GM12878 (cell line): Measurements from ENCODE around the gene TMPRSS3. TPM values are rescaled to one million over a fixed set of nuclear protein-coding genes. Genes with fewer than 3 reads are reported as not detected.

Source experiments
- ATAC-seq: fragments of 200-7000 bp; cut with Tn5 transposase; 3 replicates; pipeline ENCODE4 v1.9.1; 2020; ENCODE audit warnings: mild to moderate bottlenecking, moderate library complexity
- BruUV-seq: library from RNA; stranded (reverse); fragments of 400-500 nt; replicated peaks from 2 replicates; lab custom pipeline; 2021; lab: Mats Ljungman, UMichigan
- CTCF ChIA-PET: fragments of 300-600 bp; sonication (Branson Sonifier 250); formaldehyde crosslinking; extraction: SDS; loops from one replicate; lab custom pipeline; 2021; ENCODE audit warnings: inconsistent platforms; lab: Yijun Ruan, JAX
- POLR2A ChIA-PET: fragments of 350-600 bp; formaldehyde crosslinking; extraction: SDS; loops from one replicate; lab custom pipeline; 2021; ENCODE audit warnings: inconsistent platforms; lab: Charles Lee
- RAD21 ChIA-PET: fragments of 300-600 bp; sonication (Branson Sonifier 250); formaldehyde crosslinking; loops from one replicate; lab custom pipeline; 2023; ENCODE audit warnings: antibody characterized with exemption; ENCODE audit not compliant: unreplicated experiment; lab: Charles Lee
- SMC1A ChIA-PET: fragments of 300-600 bp; sonication (Branson Sonifier 250); formaldehyde crosslinking; loops from one replicate; lab custom pipeline; 2023; ENCODE audit not compliant: unreplicated experiment, uncharacterized antibody; lab: Charles Lee
- DNase-seq: peaks from one replicate; pipeline ENCODE4 v3.0.0-alpha.2; 2011; ENCODE audit warnings: low read depth, low spot score
- FAIRE-seq: peaks from 3 replicates; lab custom pipeline; 2011; peaks lifted over from hg19 to GRCh38; lab: Jason Lieb, UNC
- H2AFZ ChIP-seq: 2 replicates; pipeline ENCODE4 v1.6.0; 2011; ENCODE audit warnings: low read depth, low read length, control low read depth; ENCODE audit not compliant: control insufficient read depth
- H3K27ac ChIP-seq: 2 replicates; pipeline ENCODE4 v1.5.1; 2011; ENCODE audit warnings: control low read depth; ENCODE audit not compliant: control insufficient read depth, insufficient read depth
- H3K27me3 ChIP-seq, 2 experiments: replicated peaks in 1 of 2; 2 replicates each; pipeline versions ENCODE4 v1.6.0 to v1.6.1; 2011; ENCODE audit warnings: low read length in 1 of 2; ENCODE audit not compliant: control insufficient read depth in 2 of 2, insufficient read depth in 2 of 2
- H3K36me3 ChIP-seq, 2 experiments: 2 replicates each; pipeline ENCODE4 v1.5.1; 2011; ENCODE audit warnings: low read length in 1 of 2; ENCODE audit not compliant: control insufficient read depth in 2 of 2, insufficient read depth in 2 of 2
- H3K4me1 ChIP-seq: 2 replicates; pipeline ENCODE4 v1.6.1; 2011; ENCODE audit warnings: mild to moderate bottlenecking, low read length, moderate library complexity, mixed read lengths; ENCODE audit not compliant: control insufficient read depth, insufficient read depth
- H3K4me2 ChIP-seq: 2 replicates; pipeline ENCODE4 v1.6.0; 2011; ENCODE audit warnings: control low read depth; ENCODE audit not compliant: control insufficient read depth, insufficient read depth
- H3K4me3 ChIP-seq: fragments of 200-600 bp; sonication (generic); 2 replicates; pipeline ENCODE4 v1.5.1; 2016
- H3K79me2 ChIP-seq: 2 replicates; pipeline ENCODE4 v1.6.0; 2011; ENCODE audit warnings: low read length; ENCODE audit not compliant: control insufficient read depth, insufficient read depth
- H3K9ac ChIP-seq: 2 replicates; pipeline ENCODE4 v1.8.0; 2011; ENCODE audit warnings: low read length, control low read depth, mixed read lengths; ENCODE audit not compliant: control insufficient read depth, insufficient read depth
- H3K9me3 ChIP-seq: replicated peaks from 3 replicates; pipeline ENCODE4 v1.5.1; 2011; ENCODE audit warnings: mild to moderate bottlenecking, low read length; ENCODE audit not compliant: control insufficient read depth, insufficient read depth
- H4K20me1 ChIP-seq: 2 replicates; pipeline ENCODE4 v1.6.0; 2011; ENCODE audit not compliant: control insufficient read depth, insufficient read depth
- CUX1 ChIP-seq: IDR thresholded peaks from 2 replicates; pipeline ENCODE4 v1.6.1; 2012; ENCODE audit warnings: improper control_type of control experiment, low read depth, low read length; ENCODE audit not compliant: insufficient replicate concordance
- EED ChIP-seq: sonication (generic); IDR thresholded peaks from 2 replicates; pipeline ENCODE4 v1.6.1; 2016; ENCODE audit warnings: antibody characterized with exemption, low read depth
- MYC ChIP-seq: IDR thresholded peaks from 2 replicates; pipeline ENCODE4 v1.6.1; 2011; ENCODE audit warnings: mild to moderate bottlenecking, low read length, moderate library complexity, inconsistent platforms; ENCODE audit not compliant: insufficient read depth, insufficient replicate concordance, insufficient read length, severe bottlenecking
- NRF1 ChIP-seq: conservative IDR thresholded peaks from 2 replicates; pipeline ENCODE4 v1.6.1; 2011; ENCODE audit warnings: mild to moderate bottlenecking, low read depth, low read length, improper control_type of control experiment
- PML ChIP-seq: IDR thresholded peaks from 2 replicates; pipeline ENCODE4 v1.6.1; 2012; ENCODE audit warnings: low read length, inconsistent platforms
- POLR2A ChIP-seq: IDR thresholded peaks from 2 replicates; pipeline ENCODE4 v1.6.1; 2011; ENCODE audit warnings: low read depth, mild to moderate bottlenecking, low read length
- POU2F2 ChIP-seq: IDR thresholded peaks from 3 replicates; pipeline ENCODE4 v1.6.1; 2011; ENCODE audit warnings: low read depth, mild to moderate bottlenecking, low read length, borderline replicate concordance
- RCOR1 ChIP-seq: conservative IDR thresholded peaks from 2 replicates; pipeline ENCODE4 v1.6.1; 2012; ENCODE audit warnings: low read depth, low read length, improper control_type of control experiment
- SIN3A ChIP-seq: IDR thresholded peaks from 2 replicates; pipeline ENCODE4 v1.6.1; 2012; ENCODE audit warnings: low read depth, low read length, improper control_type of control experiment
- STAT1 ChIP-seq: fragments of 450-650 bp; conservative IDR thresholded peaks from 2 replicates; pipeline ENCODE4 v1.6.1; 2014; ENCODE audit warnings: antibody characterized with exemption, mild to moderate bottlenecking
- ZBED1 ChIP-seq: IDR thresholded peaks from 2 replicates; pipeline ENCODE4 v1.6.1; 2016; ENCODE audit warnings: borderline replicate concordance
- ZNF384 ChIP-seq: IDR thresholded peaks from 2 replicates; pipeline ENCODE4 v1.6.1; 2012; ENCODE audit warnings: low read depth, mild to moderate bottlenecking, low read length, improper control_type of control experiment, borderline replicate concordance
- ZSCAN29 ChIP-seq: fragments of 450-650 bp; IDR thresholded peaks from 2 replicates; pipeline ENCODE4 v1.6.1; 2017; ENCODE audit warnings: mild to moderate bottlenecking, moderate library complexity
- WGBS: methylation state at CpG from one replicate; pipeline ENCODE4 v1.1.6; 2016; ENCODE audit warnings: low lambda C conversion rate; ENCODE audit not compliant: insufficient replicate concordance, insufficient coverage; ENCODE audit errors: missing lambda C conversion rate; 5-methylcytosine and 5-hydroxymethylcytosine counted together
- in situ Hi-C: fragments of 300-500 bp; cut with MboI; formaldehyde crosslinking; loops from 9 replicates; pipeline ENCODE4 v1.14.3; 2018; ENCODE audit warnings: mixed read lengths
- intact Hi-C: fragments of 100-400 bp; cut with micrococcal nuclease; formaldehyde crosslinking; loops from one replicate; pipeline ENCODE4 v1.14.2; 2022; ENCODE audit not compliant: unreplicated experiment
- polyA plus RNA-seq, 11 experiments: library from polyadenylated mRNA; depleted of rRNA in 4 of 11; unstranded in 6 of 11; stranded (reverse) in 5 of 11; fragments of >200 nt; fragmentation: Nextera tagmentation in 4 of 11; fragmentation: Illumina TruSeq in 1 of 11; extraction: Ambion mirVana in 4 of 11; extraction: Trizol in 1 of 11; gene quantifications; 1 replicate in 1 of 11; 2 replicates in 10 of 11; pipeline versions ENCODE4 v1.2.1 to v1.2.3, GENCODE V29; 2011 to 2016; ENCODE audit warnings: inconsistent platforms in 2 of 11, missing spikeins in 2 of 11, low read depth in 1 of 11
- total RNA-seq, 4 experiments: library from RNA; depleted of rRNA in 3 of 4; stranded (reverse); fragments of >200 nt in 3 of 4; fragmentation: Illumina TruSeq in 1 of 4; extraction: Trizol in 1 of 4; gene quantifications; 2 replicates each; pipeline versions ENCODE4 v1.2.1 to v1.2.3, GENCODE V29; 2013 to 2021
- TF ChIP-seq, protein P1 (sequence below): fragments of 450-650 bp; IDR thresholded peaks from 2 replicates; pipeline ENCODE4 v1.6.1; 2018; ENCODE audit warnings: borderline replicate concordance, mild to moderate bottlenecking; ENCODE audit not compliant: partially characterized antibody

Gene TMPRSS3
- total and polyA plus RNA-seq, 10 of the 15 experiments (the other 5 are each of a cell fraction or from before 2014, with no cell fraction given): 0.51 to 1.5 (median 0.82) TPM; not detected in 1

- Histone ChIP-seq H3K36me3 (no peaks in the 10 kb centered on the region), H2AFZ (no peak overlapping the region), H4K20me1 (no peaks in the 10 kb centered on the region), H3K4me2 (no peak overlapping the region), H3K79me2 (no peaks in the 10 kb centered on the region), H3K4me1 (no peaks in the 10 kb centered on the region), H3K27me3 (no peaks in the 10 kb centered on the region), H3K4me3 (no peak overlapping the region), H3K9me3 (no peaks in the 10 kb centered on the region; the same call in 2 of the 3 replicates), H3K9ac (no peak overlapping the region), H3K27ac (no peak overlapping the region)
- ChIA-PET CTCF (no interaction called here), SMC1A (no interaction called here), RAD21 (no interaction called here), POLR2A (no interaction called here)
- DNase-seq: no peak
- BruUV-seq: no TSS peak
- FAIRE-seq: no peak
- no peak for ATAC-seq
- in situ Hi-C loops: no loop called here
- intact Hi-C loops: no loop called here
- WGBS: 67% methylated on average over 30 of the region's 30 CpGs
- TF ChIP-seq NRF1 (no peak), ZBED1 (no peak), POU2F2 (no peak), ZNF384 (no peak), SIN3A (no peak), CUX1 (no peak), PML (no peak), RCOR1 (no peak), ZSCAN29 (no peak), MYC (no peak), EED (no peak), STAT1 (no peak), POLR2A (no peak)
- TF ChIP-seq, protein P1, sequence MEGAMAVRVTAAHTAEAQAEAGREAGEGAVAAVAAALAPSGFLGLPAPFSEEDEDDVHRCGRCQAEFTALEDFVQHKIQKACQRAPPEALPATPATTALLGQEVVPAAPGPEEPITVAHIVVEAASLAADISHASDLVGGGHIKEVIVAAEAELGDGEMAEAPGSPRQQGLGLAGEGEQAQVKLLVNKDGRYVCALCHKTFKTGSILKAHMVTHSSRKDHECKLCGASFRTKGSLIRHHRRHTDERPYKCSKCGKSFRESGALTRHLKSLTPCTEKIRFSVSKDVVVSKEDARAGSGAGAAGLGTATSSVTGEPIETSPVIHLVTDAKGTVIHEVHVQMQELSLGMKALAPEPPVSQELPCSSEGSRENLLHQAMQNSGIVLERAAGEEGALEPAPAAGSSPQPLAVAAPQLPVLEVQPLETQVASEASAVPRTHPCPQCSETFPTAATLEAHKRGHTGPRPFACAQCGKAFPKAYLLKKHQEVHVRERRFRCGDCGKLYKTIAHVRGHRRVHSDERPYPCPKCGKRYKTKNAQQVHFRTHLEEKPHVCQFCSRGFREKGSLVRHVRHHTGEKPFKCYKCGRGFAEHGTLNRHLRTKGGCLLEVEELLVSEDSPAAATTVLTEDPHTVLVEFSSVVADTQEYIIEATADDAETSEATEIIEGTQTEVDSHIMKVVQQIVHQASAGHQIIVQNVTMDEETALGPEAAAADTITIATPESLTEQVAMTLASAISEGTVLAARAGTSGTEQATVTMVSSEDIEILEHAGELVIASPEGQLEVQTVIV: no peak
Measured at GRCh38 chr21:42346866-42347600, 48.8 kb downstream of the TMPRSS3 start.
